GM21423 (cell line): ENCODE measurements around the gene USF1.
"Not testable (repeated sequence)": the region's sequence is repeated elsewhere in the genome, so short reads cannot be mapped to it uniquely, and the experiment has no call there.

ENCODE experiments used
- ATAC-seq: cut with Tn5 transposase; IDR thresholded peaks from one replicate; pipeline ENCODE4 v1.9.1; 2021; ENCODE audit warnings: mild to moderate bottlenecking, moderate library complexity; ENCODE audit not compliant: unreplicated experiment

Gene USF1

GRCh38 chr1:161019751-161020495 lies 25.9 kb downstream of the USF1 start:
- ATAC-seq = no peak

GRCh38 chr1:161019111-161019660 lies 26.6 kb downstream of the USF1 start:
- not testable (repeated sequence) for ATAC-seq

- ATAC-seq = no peak
Measured at GRCh38 chr1:161018631-161018930, 27.2 kb downstream of the USF1 start.

DNA sequence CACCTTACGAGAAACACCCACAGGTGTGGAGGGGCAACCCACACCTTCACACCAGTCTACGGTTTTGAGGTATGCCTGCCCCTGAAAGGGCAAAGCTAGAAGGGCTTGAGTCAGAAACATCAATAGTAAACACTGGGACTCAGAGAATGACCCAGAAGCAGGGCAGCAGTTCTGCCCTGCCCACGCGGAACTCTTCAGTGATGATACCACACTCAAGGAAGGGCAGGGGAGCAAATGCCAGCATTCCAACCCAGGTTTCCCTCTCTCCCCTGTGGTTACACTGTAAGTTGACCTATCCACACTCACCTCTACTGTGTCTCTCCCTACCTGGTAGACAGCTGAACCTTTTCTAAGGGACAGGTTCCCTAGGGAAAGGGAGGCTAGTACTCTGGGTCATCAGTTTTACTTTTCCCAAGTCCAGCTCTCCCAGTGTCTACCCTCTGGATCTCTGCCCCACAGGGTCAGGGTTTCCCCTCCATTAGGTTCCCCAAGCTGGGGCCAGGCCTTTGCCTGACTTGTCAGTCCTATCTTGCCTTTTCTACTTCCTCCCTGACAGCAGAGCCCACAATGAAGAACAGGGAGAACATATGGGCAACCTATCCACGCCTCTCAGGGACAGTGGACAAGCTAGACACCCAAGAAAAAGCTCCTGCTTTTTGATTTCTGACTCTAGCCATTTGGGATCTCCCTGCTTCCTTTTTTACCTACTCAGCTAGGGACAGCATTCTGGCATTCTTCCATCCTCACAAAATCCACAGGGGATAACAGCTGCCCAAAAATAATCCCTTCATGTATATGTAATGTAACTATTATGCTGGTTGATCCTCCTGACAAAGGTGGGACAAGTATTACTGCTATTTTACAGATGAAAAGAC lies 27.8 kb downstream of the USF1 start:
- ATAC-seq = no peak

- ATAC-seq = not testable (repeated sequence)
Measured at GRCh38 chr1:161017181-161017580, 28.6 kb downstream of the USF1 start.

- ATAC-seq = not testable (repeated sequence)
Measured at GRCh38 chr1:161016683-161017082, 29.1 kb downstream of the USF1 start.

GRCh38 chr1:161013488-161014230 lies 32.1 kb downstream of the USF1 start:
- ATAC-seq = peak; percentile 86

GRCh38 chr1:161013131-161013487 lies 32.7 kb downstream of the USF1 start:
- no peak for ATAC-seq

DNA sequence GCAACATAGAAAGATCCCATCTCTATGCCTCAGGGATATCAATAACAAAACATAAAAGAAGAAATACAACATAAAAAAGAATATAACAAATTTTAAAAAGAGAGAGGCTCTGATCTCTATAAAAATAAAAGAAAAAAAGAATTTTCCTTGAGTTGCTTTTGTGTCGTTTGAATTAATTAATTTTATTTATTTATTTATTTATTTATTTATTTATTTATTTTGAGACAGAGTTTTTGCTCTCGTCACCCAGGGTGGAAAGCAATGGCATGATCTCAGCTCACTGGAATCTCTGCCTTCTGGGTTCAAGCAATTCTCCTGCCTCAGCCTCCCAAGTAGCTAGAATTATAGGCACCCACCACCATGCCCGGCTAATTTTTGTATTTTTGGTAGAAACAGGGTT lies 33.4 kb downstream of the USF1 start:
- ATAC-seq = no peak

DNA sequence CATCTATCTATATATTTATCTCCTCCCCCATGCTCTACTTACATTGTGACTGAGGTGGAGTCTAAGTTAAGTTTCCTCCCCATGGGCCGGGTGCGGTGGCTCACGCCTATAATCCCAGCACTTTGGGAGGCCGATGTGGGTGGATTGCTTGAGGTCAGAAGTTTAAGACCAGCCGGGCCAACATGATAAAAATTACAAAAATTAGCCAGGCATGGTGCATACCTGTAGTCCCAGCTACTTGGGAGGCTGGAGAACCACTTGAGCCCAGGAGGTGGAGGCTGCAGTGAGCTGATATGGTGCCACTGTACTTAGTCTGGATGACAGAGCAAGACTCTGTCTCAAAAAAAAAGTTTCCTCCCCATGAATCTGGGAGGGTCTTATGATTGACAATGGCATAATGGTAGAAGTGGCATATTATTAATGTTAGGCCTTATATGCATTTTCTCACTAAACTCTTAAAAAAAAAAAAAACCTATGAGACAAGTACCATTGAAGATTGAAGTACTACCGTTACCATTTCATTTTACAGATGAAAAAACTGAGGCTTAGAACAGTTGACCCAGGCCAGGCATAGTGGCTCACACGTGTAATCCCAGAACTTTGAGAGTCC lies 36.1 kb downstream of the USF1 start:
- ATAC-seq = no peak

- no peak for ATAC-seq
Measured at GRCh38 chr1:161008869-161009510, 36.8 kb downstream of the USF1 start.

DNA sequence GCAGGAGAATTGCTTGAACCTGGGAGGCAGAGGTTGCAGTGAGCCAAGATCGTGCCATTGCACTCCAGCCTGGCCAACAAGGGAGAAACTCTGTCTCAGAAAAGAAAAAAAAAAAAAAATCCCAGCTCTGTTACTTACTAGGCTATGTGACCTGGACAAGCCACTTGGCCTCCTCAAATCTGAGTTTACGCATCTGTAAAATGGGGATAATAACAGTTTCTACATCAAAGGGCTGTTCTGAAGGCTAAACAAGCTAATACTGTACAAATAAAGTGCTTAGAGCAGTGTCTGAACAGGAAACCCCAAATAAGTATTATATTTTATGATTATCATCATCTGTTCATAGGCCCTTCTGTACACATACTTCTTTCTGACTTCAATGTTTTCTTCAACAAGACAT lies 38.4 kb downstream of the USF1 start:
- ATAC-seq = no peak

GRCh38 chr1:161006563-161006962 lies 39.2 kb downstream of the USF1 start:
- ATAC-seq = no peak

GRCh38 chr1:161001525-161001924 lies 44.3 kb downstream of the USF1 start:
- ATAC-seq = no peak

- ATAC-seq = no peak
Measured at GRCh38 chr1:161000736-161001480, 44.9 kb downstream of the USF1 start.

- no peak for ATAC-seq
Measured at GRCh38 chr1:160999376-160999775, 46.4 kb downstream of the USF1 start.

- no peak for ATAC-seq
Measured at GRCh38 chr1:160997323-160998038, 48.3 kb downstream of the USF1 start.

GRCh38 chr1:160996178-160996577 lies 49.6 kb downstream of the USF1 start:
- no peak for ATAC-seq

- no peak for ATAC-seq
Measured at GRCh38 chr1:160993544-160994193, 52.1 kb downstream of the USF1 start.
